HUDEP-2 (cell line): ENCODE data around the gene THOC6.

Source experiments
- DNase-seq, 76 experiments: peaks; one replicate each; lab custom pipeline; 2025; ENCODE audit not compliant: unreplicated experiment in 76 of 76; lab: John Stamatoyannopoulos, UW

Gene THOC6

DNA sequence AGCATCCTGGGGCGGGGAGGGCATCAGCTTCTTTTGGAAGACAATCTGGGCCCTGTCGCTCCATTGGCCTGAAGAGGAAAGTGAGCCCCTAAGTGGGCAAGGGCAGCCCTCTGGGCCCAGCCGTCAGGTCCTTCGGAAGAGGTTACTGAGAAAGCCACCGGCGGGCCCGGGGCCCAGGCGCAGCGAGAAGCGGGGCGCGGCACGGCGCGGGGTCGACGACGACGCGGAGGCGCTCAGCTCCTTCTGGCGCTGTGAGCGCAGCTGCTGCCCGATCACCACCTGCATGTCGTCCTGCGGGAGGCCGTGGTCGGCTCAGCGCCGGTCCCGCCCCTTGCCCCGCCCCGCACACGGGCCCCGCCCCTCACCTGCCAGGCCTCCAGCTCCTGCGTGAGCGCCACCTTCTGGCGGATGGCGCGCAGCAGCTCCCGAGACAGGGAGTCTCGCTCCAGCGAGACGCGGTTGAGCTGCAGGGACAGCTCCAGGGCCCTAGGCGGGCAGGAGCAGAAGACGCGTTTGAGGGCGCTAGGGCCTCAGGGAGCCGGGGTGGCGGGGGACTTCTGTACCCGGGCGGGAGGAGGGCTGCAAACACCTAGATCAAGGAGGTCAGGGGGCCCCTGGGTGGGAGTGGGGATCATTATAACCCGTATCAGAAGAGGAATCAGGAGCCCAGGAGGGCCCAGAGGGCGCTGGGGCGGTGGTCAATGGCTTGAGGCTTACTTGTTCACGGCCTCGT is 4.3 kb downstream of the THOC6 start:
- peak in 71 of 76 experiments; percentile 20 to 90 (median 77) for DNase-seq

DNA sequence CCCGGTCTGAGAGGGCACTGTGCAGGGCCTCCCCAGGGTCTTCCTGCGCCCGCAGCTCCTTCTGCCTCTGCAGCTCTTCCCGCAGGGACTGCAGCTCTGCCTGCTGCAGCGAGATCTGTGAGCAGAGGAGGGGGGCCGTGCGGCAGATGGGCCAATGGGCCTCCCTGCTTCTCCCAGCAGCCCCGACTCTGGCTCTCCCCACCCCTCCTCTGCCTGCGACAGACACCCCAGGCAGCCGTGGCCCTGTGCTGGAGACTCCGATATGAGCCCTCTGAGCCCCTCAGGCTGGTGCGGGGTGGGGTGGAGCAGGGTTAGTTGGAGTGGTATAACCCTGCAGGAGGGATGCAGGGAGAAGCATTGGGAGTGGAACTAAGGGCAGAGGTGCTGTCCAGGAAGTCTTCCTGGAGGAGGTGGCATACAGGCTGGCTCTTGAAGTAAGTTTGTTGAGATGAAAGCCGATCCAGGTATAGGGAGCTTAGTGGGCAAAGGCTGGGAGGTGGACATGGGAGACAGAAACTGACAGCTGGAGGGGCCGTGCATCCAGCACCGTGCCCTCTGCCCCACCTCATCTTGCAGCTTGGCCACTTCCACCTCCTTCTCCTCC is 5.0 kb downstream of the THOC6 start:
- no peak for DNase-seq

DNA sequence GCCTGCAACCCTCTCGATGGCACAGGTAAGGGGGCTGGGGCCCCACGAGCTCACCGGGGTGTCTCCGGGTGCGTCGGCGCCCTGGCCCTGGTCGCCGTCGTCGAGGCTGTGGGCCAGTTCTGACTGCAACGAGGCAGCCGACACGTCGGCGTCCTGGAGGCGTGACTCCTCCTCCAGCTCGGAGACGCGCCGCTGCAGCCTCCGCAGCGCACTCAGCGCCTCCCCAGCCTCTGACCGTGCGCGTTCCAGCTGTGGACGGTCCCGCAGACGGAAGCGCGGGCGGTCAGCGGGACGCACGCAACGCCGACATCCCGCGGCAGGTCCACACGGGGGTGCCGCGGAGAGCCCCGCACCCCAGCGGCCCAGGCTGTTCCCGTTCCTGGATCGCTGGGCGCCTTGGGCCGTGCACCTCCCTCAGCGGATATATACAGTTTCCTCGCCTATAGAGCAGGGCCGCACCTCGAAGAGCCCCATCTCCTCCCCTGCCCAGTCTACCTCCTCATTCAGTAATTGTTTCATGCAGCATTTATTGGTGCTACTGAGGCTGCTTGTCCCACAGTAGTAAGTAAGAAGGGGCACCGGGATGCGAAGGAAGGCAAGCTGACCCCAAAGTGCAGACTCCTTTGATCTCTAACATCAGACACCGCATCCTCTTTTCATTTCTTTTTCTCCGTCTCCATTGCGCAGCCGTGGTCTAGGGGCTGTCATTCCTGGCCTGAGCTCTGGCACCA is 5.8 kb downstream of the THOC6 start:
- peak in 2 of 76 experiments; percentile 20 to 36 for DNase-seq

DNA sequence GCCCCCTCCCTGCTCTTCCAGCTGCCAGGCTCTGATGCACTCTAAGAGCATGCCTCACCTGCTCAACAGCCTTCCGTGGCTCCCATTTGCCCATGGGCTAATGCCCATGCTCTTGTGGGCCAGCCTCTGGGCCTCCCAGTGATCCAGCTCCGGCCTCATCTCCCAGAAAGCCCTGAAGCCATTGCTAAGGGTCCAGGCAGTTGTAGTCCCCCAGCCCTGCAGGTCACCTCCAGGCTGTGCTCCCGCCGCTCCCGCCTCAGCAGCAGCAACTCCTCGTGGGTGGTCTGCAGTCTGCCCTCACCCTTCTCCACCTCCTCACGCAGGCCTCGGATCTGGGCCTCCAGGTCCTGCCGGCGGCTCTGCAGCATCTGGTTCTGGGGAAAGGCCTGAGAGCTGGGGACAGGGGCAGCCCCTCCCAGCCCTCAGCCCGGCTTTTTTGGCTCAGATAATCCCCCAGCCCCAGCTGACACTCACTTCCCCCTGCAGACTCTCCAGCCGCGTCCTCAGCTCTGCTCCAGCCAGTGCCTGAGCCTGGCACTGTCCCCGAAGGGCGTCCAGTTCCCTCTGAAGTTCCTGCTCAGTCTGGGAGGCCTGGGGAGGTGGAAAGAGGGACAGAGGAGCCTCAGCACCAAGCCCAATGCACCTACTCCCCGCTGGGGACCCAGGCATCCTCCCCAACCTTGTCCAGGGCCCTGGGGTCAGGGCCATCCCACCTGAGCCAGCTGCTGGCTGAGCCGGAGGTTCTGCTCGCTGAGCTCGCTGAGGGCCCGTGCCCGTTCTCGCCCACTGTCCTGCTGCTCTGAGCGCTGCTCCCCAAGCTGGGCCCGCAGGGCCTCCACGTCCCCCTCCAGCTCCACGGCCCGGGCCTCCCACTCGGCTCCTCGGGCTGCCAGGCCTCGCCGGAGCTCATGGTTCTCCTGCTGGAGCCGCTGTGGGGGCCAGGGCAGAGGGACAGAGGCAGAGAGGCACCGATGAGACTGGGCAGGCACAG is 6.7 kb downstream of the THOC6 start:
- no peak for DNase-seq

DNA sequence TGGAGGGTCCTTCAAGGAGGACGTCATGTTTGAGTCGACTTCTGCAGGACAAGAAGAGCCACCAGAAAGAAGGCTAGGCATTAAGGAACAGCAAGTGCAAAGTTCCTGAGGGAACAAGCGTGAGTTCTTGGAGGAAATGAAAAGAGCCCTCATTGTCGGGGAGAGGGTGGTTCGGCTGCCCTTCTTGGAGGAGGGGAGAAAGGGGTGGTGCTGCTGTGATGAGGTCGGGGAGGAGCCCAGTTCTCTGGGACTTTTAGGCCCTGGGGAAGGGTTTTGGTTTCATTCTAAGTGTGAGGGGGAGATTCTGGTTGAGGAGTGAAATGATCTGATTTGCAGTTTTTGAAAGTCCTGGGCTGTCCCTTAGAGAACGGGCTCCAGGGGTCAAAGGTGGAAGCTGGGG is 8.8 kb downstream of the THOC6 start:
- DNase-seq = no peak

DNA sequence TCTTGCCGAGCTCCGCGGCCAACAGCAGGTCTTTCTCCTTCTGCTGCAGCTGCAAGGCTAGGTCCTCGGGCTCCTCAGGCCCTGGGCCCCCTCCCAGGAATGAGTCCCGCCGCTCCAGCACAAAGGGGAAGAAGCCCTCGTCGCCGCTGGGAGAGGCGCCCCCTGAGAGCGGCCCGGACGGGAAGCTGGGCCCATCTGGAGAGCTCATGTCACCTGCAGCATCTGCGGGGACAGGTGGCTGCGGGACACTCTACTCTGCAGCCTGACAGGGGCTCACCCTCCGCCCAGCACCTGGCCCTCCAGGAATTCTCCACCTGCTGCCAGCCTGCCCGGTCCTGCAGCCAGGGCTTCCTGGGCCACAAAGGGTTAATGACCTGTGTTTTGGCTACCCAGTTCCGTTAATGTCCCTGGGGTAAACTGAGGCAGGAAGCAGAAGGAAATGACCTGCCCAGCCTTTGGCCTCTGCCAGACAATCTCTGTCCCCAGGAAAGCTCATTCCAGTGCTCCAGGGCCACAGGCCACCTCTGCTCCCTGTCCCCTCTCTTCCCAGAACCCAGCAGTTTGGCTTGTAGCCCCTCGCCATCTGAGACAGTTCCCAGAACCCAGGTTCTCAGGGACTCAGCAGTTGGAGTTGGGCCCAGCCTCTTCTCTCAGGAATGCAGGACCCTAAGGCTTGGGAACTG is 11.6 kb downstream of the THOC6 start:
- DNase-seq = no peak

DNA sequence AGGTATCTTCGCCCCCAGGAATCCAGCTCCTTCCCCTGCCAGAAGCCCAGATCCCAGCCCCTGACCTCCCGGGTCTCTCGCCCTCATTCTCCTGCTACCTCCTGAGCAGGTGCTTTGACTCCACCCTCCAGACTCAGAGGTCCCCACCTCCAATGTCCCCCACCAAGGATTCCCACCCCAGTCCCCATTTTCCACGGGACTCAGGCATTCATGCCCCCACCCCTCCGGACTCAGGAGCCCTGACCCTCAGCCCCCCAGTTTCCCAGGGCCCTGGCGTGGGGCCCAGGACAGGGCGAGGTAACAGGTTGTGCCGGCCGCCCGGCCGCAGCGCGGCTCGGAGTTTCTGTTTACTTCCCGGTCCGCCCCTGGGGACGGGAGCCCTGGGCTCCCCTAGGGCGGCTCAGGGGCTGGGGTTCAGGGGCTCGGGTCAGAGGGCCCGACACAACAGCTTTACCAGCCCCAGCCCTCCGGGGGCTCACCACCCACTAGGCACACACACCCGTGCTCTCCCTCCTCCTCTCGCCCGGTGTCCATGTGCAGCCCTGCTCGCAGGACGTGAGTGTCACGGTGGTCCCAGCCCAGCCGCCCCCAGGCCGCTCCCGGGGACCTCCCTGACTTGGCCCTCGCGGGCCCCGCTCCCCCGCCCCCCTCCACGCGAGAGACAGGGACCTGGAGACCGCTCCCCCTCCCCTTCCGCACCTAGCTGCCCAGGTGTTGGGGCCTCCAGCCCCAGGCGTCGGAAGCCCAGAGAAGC is 12.3 kb downstream of the THOC6 start:
- DNase-seq = no peak

DNA sequence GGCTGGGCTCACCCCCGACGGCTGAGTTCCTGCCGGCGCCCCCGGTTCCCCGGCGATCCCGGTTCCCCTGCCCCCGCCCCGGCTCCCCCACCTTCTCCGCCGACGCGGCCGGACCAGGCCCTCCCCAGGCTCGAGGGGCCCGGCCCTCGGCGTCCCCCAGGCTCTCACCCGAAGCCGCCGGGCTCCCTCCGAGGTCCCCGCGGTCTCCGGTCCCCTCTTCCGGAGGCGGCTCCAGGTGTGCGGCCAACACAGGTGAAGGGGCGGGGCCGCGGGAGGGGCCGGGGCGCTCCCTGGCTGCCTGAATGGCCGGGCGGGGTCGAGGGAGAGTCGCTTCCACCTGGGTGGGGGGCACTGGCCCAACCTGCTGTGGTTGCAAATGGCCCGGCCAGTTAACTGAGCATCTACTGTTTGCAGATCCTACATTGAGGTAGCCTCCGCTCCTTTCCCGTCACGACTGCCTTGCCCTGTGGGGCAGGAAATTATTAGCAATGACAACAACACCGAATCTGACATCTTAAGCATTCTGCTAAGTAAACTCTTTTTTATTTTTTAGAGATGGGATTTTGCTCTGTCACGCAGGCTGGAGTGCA is 13.0 kb downstream of the THOC6 start, which contains the start of gene BICDL2:
TSS of gene BICDL2 (minus strand) at position 219 of the 590 bp plus-strand sequence. CDS start 1,448 bp downstream, outside the sequence.
- no peak for DNase-seq

DNA sequence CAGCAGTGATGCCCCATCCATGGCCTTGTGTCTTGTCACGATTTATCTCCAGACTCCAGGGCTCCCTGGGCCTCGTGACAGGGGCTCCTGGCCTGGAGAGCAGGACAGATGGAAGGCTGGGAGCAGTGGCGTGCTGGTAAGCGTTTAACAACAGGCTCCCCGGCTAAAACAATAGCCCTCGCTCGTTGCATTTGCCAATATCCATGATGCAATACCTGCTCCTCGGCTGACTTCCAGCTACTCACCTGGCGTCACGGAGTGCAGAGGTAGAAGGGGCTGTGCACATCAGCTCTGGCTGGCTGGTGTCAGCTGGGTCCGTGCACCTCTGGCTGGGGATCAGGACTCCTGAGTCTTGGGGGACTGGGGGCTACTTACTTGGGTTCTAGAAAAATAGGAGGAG is 14.4 kb downstream of the THOC6 start:
- no peak for DNase-seq

DNA sequence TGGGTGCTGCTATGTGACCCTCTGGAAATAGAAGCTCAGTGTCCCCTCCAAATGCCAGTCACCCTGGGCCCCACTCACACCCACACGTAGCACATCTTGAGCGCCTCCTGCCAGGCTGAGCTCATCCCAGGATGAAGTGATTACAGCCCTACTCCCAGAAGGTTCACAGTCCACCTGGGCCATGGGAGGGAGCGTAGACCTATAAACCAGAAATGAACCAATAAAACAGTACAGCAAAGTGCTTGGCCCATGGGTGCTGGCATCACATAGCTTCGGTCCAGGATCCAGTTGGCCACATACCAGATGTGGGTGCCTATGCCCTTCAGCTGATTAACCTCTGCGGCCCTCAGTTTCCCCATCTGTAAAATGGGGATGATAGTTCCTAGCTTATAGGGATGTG is 15.1 kb downstream of the THOC6 start:
- DNase-seq = no peak

DNA sequence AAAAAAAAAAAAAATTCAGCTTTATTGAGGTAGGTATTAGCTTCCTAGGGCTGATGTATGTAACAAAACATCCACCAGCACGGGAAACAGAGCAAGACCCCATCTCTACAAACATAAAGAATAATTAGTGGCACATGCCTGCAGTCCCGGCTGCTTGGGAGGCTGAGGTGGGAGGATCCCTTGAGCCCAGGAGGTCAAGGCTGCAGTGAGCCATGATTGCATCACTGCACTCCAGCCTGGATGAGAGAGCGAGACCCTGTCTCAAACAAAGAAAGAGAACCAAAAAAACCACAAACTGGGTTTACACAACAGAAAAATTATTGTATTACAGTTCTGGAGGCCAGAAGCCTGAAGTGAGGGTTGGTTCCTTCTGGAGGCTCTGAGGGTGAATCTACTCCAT is 18.5 kb downstream of the THOC6 start:
- no peak for DNase-seq

DNA sequence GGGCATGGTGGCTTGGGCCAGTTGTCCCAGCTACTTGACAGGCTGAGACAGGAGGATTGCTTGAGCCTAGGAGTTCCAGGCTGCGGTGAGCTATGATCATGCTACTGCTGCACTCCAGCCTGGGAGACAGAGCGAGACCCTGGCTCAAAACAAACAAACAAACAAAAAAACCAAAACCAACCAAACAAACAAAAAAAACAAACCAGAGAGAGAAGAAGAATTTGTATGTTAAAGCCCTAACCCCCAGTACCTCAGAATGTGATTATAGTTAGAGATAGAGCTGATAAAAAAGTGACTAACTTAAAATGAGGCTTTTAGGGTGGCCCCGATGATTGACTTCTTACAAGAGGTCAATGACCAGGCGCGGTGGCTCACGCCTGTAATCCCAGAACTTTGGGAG is 20.9 kb downstream of the THOC6 start:
- DNase-seq = no peak

DNA sequence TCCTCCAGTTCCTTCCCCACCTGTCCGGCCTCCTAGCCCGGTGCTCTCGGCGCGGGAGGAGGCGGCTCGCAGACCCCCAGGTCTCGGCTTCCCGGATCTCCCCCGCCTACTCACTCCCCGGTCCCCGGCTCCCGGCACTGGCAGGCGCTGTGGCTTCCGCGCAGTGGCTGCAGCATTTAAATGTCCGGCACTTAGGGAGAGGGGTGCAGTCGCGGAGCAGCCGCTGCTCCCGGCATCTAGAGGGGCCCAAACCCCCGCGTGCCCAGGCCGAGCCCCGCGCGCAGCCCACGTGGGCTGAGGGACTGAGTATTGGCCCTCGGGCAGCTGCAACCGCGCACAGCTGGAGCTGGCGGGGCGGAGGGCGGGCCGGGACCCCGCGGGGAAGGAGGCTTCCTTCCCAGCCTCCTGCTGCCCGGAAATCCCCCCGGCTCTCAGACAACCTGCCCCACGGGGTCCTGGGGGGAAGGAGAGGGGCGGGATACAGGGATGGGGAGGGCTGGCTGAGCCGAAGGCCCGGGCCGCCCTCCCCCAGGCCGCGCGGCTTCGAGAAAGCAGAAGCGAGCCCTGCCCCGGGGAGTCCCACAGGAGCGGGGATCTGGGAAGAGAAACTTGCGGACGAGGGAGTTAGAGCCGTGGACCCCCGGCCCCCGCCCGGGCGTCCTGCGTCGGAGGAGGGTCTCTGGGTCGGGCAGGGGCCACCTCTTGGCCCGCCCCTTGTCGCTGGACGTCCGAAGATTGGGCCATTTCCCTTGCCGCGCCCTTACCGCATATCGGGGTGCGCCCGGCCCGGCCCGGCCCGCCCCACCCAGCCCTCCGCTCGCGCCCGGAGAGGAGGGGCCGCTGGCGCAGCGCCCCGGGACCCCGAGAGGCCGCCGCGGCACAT is 22.2 kb downstream of the THOC6 start, which contains the start of gene MMP25:
TSS of gene MMP25 (plus strand) at position 804 of the 883 bp plus-strand sequence. CDS start 357 bp downstream, outside the sequence.
- no peak for DNase-seq

DNA sequence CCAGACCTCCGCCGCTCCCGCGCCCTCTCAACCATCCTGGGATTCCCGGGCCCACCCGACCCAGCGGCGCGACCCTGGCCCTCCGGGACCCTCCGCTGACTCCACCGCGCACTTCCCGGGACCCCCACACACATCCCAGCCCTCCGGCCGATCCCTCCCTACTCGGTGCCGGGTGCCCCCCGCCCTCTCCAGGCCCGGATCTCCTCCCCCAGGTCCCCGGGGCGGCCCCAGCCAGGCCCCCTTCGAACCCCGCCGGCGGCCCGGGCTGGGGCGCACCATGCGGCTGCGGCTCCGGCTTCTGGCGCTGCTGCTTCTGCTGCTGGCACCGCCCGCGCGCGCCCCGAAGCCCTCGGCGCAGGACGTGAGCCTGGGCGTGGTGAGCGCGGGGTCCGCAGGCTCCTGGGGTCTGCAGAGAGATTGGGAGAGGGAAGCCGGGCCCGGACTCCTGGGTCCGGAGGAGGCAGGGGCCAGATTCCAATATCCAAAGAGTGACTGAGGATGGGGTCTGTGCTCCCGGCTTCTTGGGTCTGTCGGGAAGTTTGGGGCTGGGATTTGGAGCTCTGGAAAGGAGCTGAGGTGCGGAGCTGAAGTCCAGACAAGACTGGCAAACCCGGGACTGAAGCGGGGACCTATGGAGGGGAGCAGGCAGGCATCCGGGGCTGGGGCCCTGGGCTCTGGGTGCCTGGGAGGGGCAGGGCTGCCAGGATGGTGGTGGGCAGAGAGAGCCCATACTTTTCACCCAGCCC is 23.0 kb downstream of the THOC6 start:
- DNase-seq = no peak

DNA sequence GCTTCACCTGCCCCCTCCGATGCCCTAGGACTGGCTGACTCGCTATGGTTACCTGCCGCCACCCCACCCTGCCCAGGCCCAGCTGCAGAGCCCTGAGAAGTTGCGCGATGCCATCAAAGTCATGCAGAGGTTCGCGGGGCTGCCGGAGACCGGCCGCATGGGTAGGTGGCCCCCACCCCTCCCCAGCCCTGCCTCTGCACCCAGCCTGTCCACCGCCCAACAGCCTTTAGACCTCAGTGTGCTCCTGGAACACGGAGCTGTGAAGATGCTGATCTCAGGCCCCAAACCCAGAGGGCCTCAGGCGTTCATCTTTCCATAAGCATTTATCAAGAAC is 23.5 kb downstream of the THOC6 start:
- no peak for DNase-seq

DNA sequence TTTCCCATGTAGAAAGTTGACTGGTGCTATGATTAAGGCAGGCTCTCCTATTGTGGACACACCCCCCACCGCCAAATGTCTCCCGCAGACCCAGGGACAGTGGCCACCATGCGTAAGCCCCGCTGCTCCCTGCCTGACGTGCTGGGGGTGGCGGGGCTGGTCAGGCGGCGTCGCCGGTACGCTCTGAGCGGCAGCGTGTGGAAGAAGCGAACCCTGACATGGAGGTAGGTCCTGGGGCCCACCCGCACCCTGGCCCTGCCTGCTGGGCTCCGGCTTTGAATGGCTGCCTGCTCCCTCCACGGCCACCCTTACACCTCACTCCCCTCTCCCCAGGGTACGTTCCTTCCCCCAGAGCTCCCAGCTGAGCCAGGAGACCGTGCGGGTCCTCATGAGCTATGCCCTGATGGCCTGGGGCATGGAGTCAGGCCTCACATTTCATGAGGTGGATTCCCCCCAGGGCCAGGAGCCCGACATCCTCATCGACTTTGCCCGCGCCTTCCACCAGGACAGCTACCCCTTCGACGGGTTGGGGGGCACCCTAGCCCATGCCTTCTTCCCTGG is 26.2 kb downstream of the THOC6 start:
- no peak for DNase-seq

DNA sequence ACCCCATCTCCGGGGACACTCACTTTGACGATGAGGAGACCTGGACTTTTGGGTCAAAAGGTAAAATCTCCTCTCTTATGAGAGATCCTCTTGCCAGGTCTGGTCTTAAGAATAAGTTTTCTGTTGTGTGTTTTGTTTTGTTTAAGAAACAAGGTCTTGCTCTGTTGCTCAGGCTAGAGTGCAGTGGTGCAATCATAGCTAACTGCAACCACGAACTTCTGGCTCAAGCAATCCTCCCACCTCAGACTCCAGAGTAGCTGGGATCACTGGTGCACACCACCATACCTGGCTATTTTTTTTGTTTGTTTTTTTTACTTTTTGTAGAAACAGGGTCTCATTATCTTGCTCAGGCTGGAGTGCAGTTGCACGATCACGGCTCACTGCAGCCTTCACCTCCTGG is 26.7 kb downstream of the THOC6 start:
- no peak for DNase-seq
